Activated CD4-positive, alpha-beta T cell treated with anti-CD3 and anti-CD28 coated beads for 48 hours (primary cell): ENCODE data around the gene DDX52.

Experiments
- DNase-seq: peaks from one replicate; pipeline ENCODE4 v3.0.0-alpha.2; 2020

The DDX52 gene

DNA sequence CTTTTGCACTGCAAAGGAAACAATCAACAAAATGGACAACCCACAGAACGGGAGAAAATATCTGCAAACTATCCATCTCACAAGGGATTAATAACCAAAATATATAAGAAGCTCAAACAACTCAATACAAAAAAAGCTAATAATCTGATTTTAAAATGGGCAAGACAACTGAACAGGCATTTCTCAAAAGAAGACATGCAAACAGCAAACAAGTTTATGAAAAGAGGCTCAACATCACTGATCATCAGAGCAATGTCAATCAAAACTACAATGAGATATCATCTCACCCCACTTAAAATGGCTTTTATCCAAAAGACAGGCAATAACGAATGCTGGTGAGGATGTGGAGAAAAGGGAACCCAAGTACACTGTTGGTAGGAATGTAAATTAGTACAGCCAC lies 68.8 kb downstream of the DDX52 start:
- DNase-seq: no peak

DNA sequence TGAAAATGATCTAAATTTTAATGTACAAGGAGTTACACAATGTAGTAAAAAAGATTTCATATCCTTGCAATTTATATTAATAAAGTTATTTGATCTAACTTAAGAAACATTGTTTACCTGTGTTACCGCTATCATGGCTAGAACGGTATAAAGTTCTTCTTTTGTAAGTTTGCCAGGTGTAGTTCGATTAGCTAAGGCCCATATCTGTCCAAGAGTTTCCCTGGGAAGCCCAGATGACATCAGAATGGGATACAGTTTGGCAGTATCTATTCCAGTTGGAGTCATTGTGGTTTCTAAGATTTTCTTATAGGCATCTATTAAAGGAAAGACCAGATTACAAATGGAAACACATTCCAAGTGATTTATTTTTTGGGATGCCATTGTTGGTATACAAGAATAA lies 71.6 kb downstream of the DDX52 start:
- DNase-seq: no peak

DNA sequence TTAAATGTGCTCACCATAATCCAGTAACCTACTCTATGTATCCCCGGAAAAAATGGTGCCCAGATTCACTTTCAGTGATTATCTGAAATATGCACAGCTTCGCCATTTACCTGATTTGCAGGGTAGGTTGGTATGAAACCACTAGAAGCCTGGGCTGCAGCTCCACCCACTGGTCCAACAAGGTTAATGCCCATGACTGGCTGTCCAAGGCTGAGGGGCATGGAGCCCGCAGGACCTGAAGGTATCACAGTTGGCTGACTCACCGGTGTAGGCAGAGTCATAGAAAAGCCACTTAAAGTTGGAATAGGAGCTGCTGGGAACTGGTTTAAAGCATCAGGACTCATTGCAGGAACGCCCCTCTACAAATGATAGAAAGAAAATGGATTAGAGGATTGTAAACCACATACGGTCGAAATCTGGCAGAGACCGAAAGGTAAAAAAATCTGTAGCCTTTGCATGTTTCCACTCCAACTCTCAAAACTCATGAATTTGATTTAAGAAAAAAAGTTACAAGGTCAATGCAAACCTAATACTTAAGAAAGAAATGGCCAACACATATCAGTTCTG lies 72.6 kb downstream of the DDX52 start:
- DNase-seq: peak; percentile 54

DNA sequence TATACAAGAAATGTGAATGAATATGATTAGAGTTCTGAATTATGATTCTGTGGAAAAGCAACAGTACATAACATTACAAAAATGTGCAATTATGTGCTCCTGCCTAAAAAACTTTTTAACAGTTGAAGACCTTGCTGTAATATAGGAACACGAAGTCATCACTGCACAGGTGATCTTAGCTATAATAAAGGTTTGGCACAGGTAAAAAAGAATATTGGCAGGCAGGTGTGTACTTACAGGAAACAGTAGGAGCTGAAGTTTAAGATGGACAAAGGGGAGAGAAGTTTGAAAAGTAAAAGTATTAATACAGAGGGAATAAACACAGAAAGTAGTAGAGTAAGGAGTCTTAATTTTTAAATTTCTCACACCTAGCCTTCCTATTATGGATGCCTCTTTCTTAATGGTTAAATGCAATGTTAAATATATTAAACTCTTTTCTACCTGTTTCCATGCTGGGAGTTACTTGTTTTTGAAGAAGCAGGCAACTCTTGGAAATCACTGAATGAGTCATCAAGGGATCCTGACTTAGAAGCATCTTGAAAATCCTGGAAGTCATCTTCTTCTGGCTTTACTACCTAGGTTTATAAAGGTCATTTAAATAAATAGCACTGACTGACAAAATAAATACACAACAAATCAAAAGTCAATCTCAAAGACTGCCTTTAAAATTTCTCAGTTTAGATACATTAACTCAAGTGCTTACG lies 74.7 kb downstream of the DDX52 start:
- no peak for DNase-seq

DNA sequence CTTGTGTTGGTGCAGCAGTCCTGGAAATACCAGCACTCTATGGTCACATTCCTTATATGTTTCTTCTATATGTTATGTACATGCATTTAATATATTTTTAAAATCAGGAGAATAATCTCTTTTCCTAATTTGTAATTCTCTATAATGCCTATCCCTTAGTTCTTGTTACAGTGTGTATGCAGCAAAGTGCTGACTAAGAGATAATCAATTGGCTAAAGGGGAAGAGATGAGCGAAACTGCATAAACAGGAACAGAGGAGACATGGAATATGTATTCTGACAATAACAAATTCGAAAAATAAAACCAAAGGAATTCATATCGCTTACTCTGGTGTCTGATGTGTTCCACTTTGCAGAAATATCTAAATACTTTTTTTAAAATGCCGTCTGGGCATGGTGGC lies 75.7 kb downstream of the DDX52 start:
- no peak for DNase-seq

DNA sequence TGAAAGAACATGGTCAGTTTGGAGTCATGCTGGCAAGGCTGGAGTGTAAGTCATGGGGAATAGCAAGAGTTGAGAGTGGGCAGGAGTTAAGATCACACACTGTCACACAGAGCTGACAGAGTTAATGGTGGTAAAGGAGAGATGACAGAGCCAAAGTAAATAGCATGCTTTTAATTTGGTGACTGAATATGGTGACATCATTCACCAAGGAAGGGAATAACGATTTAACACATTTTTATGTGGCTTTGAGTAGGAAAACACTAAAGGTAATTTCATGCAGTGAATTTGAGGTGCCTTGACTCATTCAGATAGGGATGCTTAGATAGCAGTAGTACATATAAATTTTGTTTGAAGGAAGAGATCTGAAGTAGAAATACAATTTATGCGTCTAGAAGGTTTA lies 76.1 kb downstream of the DDX52 start:
- DNase-seq: no peak

DNA sequence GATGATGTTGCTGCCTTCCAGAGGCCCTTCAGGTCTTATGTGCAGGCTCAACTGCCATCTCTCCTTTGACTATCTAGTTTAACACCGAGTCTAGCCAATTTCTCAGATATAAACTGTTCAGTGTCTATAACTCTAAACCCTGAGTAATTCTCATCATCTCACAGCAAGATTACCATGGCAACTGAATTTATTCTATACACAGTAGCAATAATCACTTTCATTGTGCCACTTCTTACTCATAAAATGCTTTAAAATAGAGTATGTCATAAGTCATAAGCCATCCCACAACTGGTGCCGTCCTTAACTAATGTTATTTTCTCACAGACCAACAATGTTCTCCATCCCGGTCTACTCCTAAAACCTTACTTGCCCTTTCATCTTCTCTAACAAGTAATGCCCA lies 79.0 kb downstream of the DDX52 start:
- DNase-seq: no peak

DNA sequence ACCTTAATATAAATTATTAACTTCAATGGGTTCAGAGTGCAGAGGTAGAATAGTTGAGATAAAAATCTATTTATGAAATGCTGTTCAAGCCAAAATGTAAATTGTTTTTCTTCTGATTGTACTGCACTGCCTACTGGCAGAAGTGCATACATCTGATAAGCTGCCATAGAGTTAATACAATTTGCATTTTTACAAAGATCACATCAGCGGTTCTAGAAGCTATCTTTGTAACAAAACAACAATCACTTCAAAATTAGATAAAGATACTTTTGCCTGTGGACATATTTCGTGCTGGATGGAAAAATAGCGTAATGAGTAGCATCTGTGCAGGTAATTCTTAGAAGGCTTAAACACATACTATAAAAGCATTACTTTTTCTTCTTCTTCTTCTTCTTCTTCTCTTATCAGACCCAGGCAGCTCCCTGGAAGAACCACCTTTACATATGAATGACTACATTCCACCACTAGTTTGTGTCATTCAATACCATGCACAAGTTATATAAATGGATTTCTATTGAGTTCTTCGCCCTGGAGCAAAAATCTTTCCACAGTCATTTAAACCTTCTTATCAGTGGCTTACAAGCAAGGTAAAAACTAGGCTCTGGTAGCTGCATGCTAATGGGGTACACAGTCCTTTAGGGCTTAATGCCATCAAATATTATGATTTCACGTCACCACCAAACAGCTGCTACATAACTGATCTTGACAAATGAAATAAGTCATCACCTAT lies 81.1 kb downstream of the DDX52 start:
- no peak for DNase-seq
